Measurements from ENCODE around the gene AP3S2. TPM values are rescaled to one million over a fixed set of nuclear protein-coding genes. Genes with fewer than 3 reads are reported as not detected.
A peak's percentile ranks its signal among the peaks of the same experiment; 100 is the strongest.

AP3S2 gene
- total and polyA plus RNA-seq, 2 of the 13 experiments (the other 11 are each of a cell fraction or from before 2014, with no cell fraction given), result 17.6 to 44.4 TPM

DNA sequence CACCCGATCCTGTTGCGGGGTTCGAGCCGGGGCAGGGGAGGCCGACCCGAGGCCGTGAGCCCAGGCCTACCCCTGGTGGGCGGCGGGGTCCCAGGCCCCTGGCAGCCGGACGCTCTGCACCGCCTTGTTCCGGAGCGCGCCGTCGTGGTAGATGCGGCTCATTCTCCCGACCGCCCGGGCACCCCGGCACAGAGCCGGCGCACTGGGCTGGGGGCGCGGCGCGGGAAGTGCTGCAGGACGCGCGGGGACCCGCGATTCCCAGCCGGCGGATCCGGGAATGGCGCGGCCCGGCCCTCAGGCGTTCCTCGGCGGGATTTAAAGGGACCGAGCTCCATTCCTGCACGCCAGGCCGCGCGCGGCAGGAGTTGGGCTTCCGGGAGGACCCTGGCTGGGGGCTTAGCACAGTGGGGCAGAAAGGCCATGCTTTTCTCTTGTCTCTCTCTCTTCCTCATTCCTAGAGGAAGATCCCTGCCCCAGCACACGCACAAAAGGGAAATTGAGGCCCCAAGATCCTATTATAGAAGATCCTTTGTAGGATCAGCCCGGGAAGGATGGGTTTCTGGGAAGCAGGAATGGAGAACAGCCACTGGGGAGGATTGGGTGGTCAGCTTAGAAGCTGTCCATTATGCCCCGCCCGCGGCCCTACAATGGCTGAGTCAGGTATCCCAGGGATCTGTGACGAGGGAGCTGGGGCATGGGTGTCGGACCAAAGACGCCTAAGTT lies 19.0 kb upstream of the AP3S2 start, which contains the start of gene ARPIN (continued):
- no peak for TF ChIP-seq PATZ1 (CRISPR knock-in tag; IDR thresholded peaks at IDR 0.05)
- TF ChIP-seq ZFP82 (CRISPR knock-in tag; IDR thresholded peaks at IDR 0.05; ENCODE audit: borderline replicate concordance), result 0 out of 2 replicates have a peak, but pooled peaks have one; percentile 30
- TF ChIP-seq CCDC6 (CRISPR knock-in tag; IDR thresholded peaks at IDR 0.05), result peak; percentile 61; the same call in 1 of the 2 replicates
- TF ChIP-seq ZNF607 (CRISPR knock-in tag; IDR thresholded peaks at IDR 0.05; ENCODE audit: borderline replicate concordance), result 0 out of 2 replicates have a peak, but pooled peaks have one; percentile 4
- no peak for TF ChIP-seq ZUFSP (CRISPR knock-in tag; IDR thresholded peaks at IDR 0.05; ENCODE audit: borderline replicate concordance)
- peak; percentile 79 for TF ChIP-seq ZBTB7A (CRISPR knock-in tag; IDR thresholded peaks at IDR 0.05)
- 0 out of 2 replicates have a peak, but pooled peaks have one; percentile 2 for TF ChIP-seq ARID2 (CRISPR knock-in tag; IDR thresholded peaks at IDR 0.05; ENCODE audit: borderline replicate concordance)
- TF ChIP-seq ZNF501 (CRISPR knock-in tag; IDR thresholded peaks at IDR 0.05), result peak; percentile 48; the same call in 1 of the 2 replicates
- TF ChIP-seq SIN3B (IDR thresholded peaks at IDR 0.05; ENCODE audit: low read length), result no peak
- TF ChIP-seq RELA (CRISPR knock-in tag; IDR thresholded peaks at IDR 0.05), result no peak
- TF ChIP-seq, protein P1, sequence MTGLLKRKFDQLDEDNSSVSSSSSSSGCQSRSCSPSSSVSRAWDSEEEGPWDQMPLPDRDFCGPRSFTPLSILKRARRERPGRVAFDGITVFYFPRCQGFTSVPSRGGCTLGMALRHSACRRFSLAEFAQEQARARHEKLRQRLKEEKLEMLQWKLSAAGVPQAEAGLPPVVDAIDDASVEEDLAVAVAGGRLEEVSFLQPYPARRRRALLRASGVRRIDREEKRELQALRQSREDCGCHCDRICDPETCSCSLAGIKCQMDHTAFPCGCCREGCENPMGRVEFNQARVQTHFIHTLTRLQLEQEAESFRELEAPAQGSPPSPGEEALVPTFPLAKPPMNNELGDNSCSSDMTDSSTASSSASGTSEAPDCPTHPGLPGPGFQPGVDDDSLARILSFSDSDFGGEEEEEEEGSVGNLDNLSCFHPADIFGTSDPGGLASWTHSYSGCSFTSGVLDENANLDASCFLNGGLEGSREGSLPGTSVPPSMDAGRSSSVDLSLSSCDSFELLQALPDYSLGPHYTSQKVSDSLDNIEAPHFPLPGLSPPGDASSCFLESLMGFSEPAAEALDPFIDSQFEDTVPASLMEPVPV (CRISPR knock-in tag; IDR thresholded peaks at IDR 0.05), result peak; percentile 65; the same call in 1 of the 2 replicates
- TF ChIP-seq RXRA (CRISPR knock-in tag; IDR thresholded peaks at IDR 0.05), result peak; percentile 4
- no peak for TF ChIP-seq SP1 (IDR thresholded peaks at IDR 0.05)
- no peak for TF ChIP-seq SP1 (CRISPR knock-in tag; IDR thresholded peaks at IDR 0.05)
- no peak for TF ChIP-seq ZNF513 (CRISPR knock-in tag; conservative IDR thresholded peaks at IDR 0.05)
- TF ChIP-seq MAX (IDR thresholded peaks at IDR 0.05), result peak; percentile 30
- peak; percentile 43; the same call in 1 of the 2 replicates for TF ChIP-seq HES4 (CRISPR knock-in tag; IDR thresholded peaks at IDR 0.05; ENCODE audit: borderline replicate concordance)
- no peak for TF ChIP-seq ZFP90 (CRISPR knock-in tag; IDR thresholded peaks at IDR 0.05; ENCODE audit: borderline replicate concordance)
- peak; percentile 73 for TF ChIP-seq GABPB1 (CRISPR knock-in tag; IDR thresholded peaks at IDR 0.05)
- TF ChIP-seq ZNF350 (CRISPR knock-in tag; IDR thresholded peaks at IDR 0.05; ENCODE audit: borderline replicate concordance, low read depth), result peak; percentile 45; the same call in 1 of the 2 replicates
- TF ChIP-seq, protein P2, sequence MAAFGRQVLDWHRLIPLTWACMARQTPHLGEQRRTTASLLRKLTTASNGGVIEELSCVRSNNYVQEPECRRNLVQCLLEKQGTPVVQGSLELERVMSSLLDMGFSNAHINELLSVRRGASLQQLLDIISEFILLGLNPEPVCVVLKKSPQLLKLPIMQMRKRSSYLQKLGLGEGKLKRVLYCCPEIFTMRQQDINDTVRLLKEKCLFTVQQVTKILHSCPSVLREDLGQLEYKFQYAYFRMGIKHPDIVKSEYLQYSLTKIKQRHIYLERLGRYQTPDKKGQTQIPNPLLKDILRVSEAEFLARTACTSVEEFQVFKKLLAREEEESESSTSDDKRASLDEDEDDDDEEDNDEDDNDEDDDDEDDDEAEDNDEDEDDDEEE (CRISPR knock-in tag; IDR thresholded peaks at IDR 0.05), result 0 out of 2 replicates have a peak, but pooled peaks have one; percentile 41

Data from HepG2 (cell line).